ENCODE data around the gene FAM193A.

GRCh38 chr4:2716236-2716635, 179.8 kb downstream of the FAM193A start:
- TF ChIP-seq, protein P1, sequence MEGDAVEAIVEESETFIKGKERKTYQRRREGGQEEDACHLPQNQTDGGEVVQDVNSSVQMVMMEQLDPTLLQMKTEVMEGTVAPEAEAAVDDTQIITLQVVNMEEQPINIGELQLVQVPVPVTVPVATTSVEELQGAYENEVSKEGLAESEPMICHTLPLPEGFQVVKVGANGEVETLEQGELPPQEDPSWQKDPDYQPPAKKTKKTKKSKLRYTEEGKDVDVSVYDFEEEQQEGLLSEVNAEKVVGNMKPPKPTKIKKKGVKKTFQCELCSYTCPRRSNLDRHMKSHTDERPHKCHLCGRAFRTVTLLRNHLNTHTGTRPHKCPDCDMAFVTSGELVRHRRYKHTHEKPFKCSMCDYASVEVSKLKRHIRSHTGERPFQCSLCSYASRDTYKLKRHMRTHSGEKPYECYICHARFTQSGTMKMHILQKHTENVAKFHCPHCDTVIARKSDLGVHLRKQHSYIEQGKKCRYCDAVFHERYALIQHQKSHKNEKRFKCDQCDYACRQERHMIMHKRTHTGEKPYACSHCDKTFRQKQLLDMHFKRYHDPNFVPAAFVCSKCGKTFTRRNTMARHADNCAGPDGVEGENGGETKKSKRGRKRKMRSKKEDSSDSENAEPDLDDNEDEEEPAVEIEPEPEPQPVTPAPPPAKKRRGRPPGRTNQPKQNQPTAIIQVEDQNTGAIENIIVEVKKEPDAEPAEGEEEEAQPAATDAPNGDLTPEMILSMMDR (IDR thresholded peaks at IDR 0.05): no peak
- TF ChIP-seq POLR2A (IDR thresholded peaks at IDR 0.05) (no peak), POLR2AphosphoS5 (IDR thresholded peaks at IDR 0.05) (no peak), EP300 (IDR thresholded peaks at IDR 0.05; ENCODE audit: low read depth) (no peak)

All from transverse colon (tissue), 4 donors.